HepG2 (cell line): ENCODE measurements around the gene LRRC3C. TPM values are rescaled to one million over a fixed set of nuclear protein-coding genes. Genes with fewer than 3 reads are reported as not detected.

ENCODE experiments used
- CENPT ChIP-seq: sonication (generic); formaldehyde crosslinking; IDR thresholded peaks from 2 replicates; pipeline ENCODE4 v1.8.0; 2022; ENCODE audit warnings: low read depth, mild to moderate bottlenecking, moderate library complexity, missing genetic modification reagents
- CHD2 ChIP-seq: IDR thresholded peaks from 2 replicates; pipeline ENCODE4 v1.6.1; 2011; ENCODE audit warnings: low read depth, low read length, improper control_type of control experiment
- HNF1A ChIP-seq, 2 experiments: sonication (generic) in 1 of 2; formaldehyde crosslinking in 1 of 2; IDR thresholded peaks; 2 replicates each; pipeline versions ENCODE4 v1.4.0 to v1.6.1; 2016 to 2020; ENCODE audit warnings: borderline replicate concordance in 1 of 2, low read depth in 1 of 2, mild to moderate bottlenecking in 1 of 2, missing genetic modification reagents in 1 of 2
- MLXIP ChIP-seq: sonication (generic); formaldehyde crosslinking; IDR thresholded peaks from 2 replicates; pipeline ENCODE4 v1.9.0; 2021; ENCODE audit warnings: missing genetic modification reagents, borderline replicate concordance
- MXD3 ChIP-seq: IDR thresholded peaks from 2 replicates; pipeline ENCODE4 v1.6.1; 2016; ENCODE audit warnings: mild to moderate bottlenecking, missing biosample characterization, missing genetic modification reagents
- SIX4 ChIP-seq: sonication (generic); formaldehyde crosslinking; IDR thresholded peaks from 2 replicates; pipeline ENCODE4 v1.4.0; 2020; ENCODE audit warnings: missing genetic modification reagents
- STAT5B ChIP-seq: sonication (generic); formaldehyde crosslinking; IDR thresholded peaks from 2 replicates; pipeline ENCODE4 v1.4.0; 2020; ENCODE audit warnings: missing genetic modification reagents
- ZBED4 ChIP-seq: sonication (generic); formaldehyde crosslinking; IDR thresholded peaks from 2 replicates; pipeline ENCODE4 v1.4.0; 2020; ENCODE audit warnings: missing genetic modification reagents, borderline replicate concordance
- ZBTB8A ChIP-seq: sonication (generic); formaldehyde crosslinking; IDR thresholded peaks from 2 replicates; pipeline ENCODE4 v1.4.0; 2020; ENCODE audit warnings: mild to moderate bottlenecking, low read depth, missing genetic modification reagents, borderline replicate concordance
- ZNF513 ChIP-seq: sonication (generic); formaldehyde crosslinking; conservative IDR thresholded peaks from 2 replicates; pipeline ENCODE4 v1.5.0; 2020; ENCODE audit warnings: missing genetic modification reagents
- ZNF549 ChIP-seq: sonication (generic); formaldehyde crosslinking; IDR thresholded peaks from 2 replicates; pipeline ENCODE4 v1.5.0; 2020; ENCODE audit warnings: missing genetic modification reagents
- ZNF615 ChIP-seq: sonication (generic); formaldehyde crosslinking; IDR thresholded peaks from 2 replicates; pipeline ENCODE4 v1.5.0; 2020; ENCODE audit warnings: mild to moderate bottlenecking, missing genetic modification reagents, borderline replicate concordance
- ZNF737 ChIP-seq: sonication (generic); formaldehyde crosslinking; IDR thresholded peaks from 2 replicates; pipeline ENCODE4 v1.5.0; 2020; ENCODE audit warnings: missing genetic modification reagents, mild to moderate bottlenecking, borderline replicate concordance
- polyA plus RNA-seq, 8 experiments: library from polyadenylated mRNA; depleted of rRNA in 3 of 8; stranded (reverse) in 7 of 8; unstranded in 1 of 8; fragments of >200 nt; fragmentation: Illumina TruSeq in 4 of 8; extraction: Trizol in 4 of 8; gene quantifications; 2 replicates each; pipeline versions ENCODE4 v1.2.1 to v1.2.3, GENCODE V29; 2011 to 2016; ENCODE audit warnings: low read depth in 4 of 8, missing spikeins in 1 of 8, mixed read lengths in 1 of 8; ENCODE audit not compliant: insufficient read depth in 1 of 8
- total RNA-seq, 5 experiments: library from RNA; depleted of rRNA; stranded (reverse); fragments of >200 nt; fragmentation: Illumina TruSeq; extraction: Trizol; gene quantifications; 2 replicates each; pipeline ENCODE4 v1.2.3, GENCODE V29; 2016; ENCODE audit warnings: low read depth in 1 of 5

Gene LRRC3C
- total and polyA plus RNA-seq, 2 of the 13 experiments (the other 11 are each of a cell fraction or from before 2014, with no cell fraction given): 0.17 TPM; not detected in 1

- TF ChIP-seq ZNF513 (peak; percentile 97), HNF1A (IDR thresholded peaks at IDR 0.05; ENCODE audit: low read depth) (peak; percentile 66; the same call in 1 of the 2 replicates), HNF1A (CRISPR knock-in tag; IDR thresholded peaks at IDR 0.05; ENCODE audit: borderline replicate concordance) (peak; percentile 86; the same call in 1 of the 2 replicates), STAT5B (peak; percentile 95), ZNF615 (peak; percentile 89), MXD3 (CRISPR knock-in tag) (peak; percentile 98), ZBTB8A (CRISPR knock-in tag) (peak; percentile 81; the same call in 1 of the 2 replicates), CHD2 (0 out of 2 replicates have a peak, but pooled peaks have one; percentile 39), CENPT (CRISPR knock-in tag) (peak; percentile 89), SIX4 (peak; percentile 62; the same call in 1 of the 2 replicates), ZBED4 (CRISPR knock-in tag) (peak; percentile 97), ZNF549 (CRISPR knock-in tag) (0 out of 2 replicates have a peak, but pooled peaks have one; percentile 35), ZNF737 (CRISPR knock-in tag) (no peak), MLXIP (CRISPR knock-in tag) (peak; percentile 85)
Measured at GRCh38 chr17:39980351-39981206, 53.0 kb downstream of the LRRC3C start, which contains the start of gene PSMD3 (continued).
